Panc1 (cell line): ENCODE results near the gene SHISA9. TPM values are rescaled to one million over a fixed set of nuclear protein-coding genes. Genes with fewer than 3 reads are reported as not detected.

ENCODE experiments used
- ATAC-seq: fragments of 200-7000 bp; cut with Tn5 transposase; 2 replicates; pipeline ENCODE4 v1.9.1; 2020; ENCODE audit warnings: mild to moderate bottlenecking, moderate library complexity
- BruUV-seq: library from RNA; stranded (reverse); fragments of 400-500 nt; replicated peaks from 2 replicates; lab custom pipeline; 2021; lab: Mats Ljungman, UMichigan
- CTCF ChIA-PET: fragments of 300-600 bp; sonication (Branson Sonifier 250); formaldehyde crosslinking; loops from one replicate; lab custom pipeline; 2022; ENCODE audit warnings: antibody characterized with exemption; lab: Charles Lee
- POLR2A ChIA-PET: fragments of 300-600 bp; sonication (Branson Sonifier 250); formaldehyde crosslinking; loops from one replicate; lab custom pipeline; 2022; ENCODE audit warnings: antibody characterized with exemption; lab: Charles Lee
- DNase-seq: peaks from one replicate; pipeline ENCODE4 v3.0.0-alpha.2; 2010; ENCODE audit warnings: low read depth, low spot score
- H3K27ac ChIP-seq: 2 replicates; pipeline ENCODE4 v1.5.1; 2011; ENCODE audit warnings: mild to moderate bottlenecking, low read length, inconsistent platforms
- H3K27me3 ChIP-seq: fragments of 200-500 bp; sonication (Bioruptor generic); 2 replicates; pipeline ENCODE4 v1.6.0; 2014; ENCODE audit warnings: low read length, inconsistent platforms; ENCODE audit not compliant: control insufficient read depth, insufficient read depth
- H3K36me3 ChIP-seq: fragments of 200-500 bp; sonication (Bioruptor generic); 2 replicates; pipeline ENCODE4 v1.5.1; 2014; ENCODE audit warnings: inconsistent platforms, mild to moderate bottlenecking, low read length, moderate library complexity; ENCODE audit not compliant: control insufficient read depth, insufficient read depth
- H3K4me1 ChIP-seq: 2 replicates; pipeline ENCODE4 v1.5.1; 2011; ENCODE audit warnings: inconsistent platforms, mild to moderate bottlenecking, low read length, moderate library complexity; ENCODE audit not compliant: control insufficient read depth, insufficient read depth
- H3K4me3 ChIP-seq, 2 experiments: 2 replicates each; pipeline ENCODE4 v1.5.1; 2011 to 2012; ENCODE audit warnings: low read depth in 2 of 2, low read length in 2 of 2, mild to moderate bottlenecking in 2 of 2, inconsistent platforms in 1 of 2, moderate library complexity in 1 of 2
- H3K9me3 ChIP-seq: fragments of 200-500 bp; sonication (Bioruptor generic); 2 replicates; pipeline ENCODE4 v1.5.1; 2014; ENCODE audit warnings: low read depth, mild to moderate bottlenecking, inconsistent platforms, low read length, moderate library complexity; ENCODE audit not compliant: control insufficient read depth, insufficient read depth
- CTCF ChIP-seq: fragments of 450-650 bp; IDR thresholded peaks from 2 replicates; pipeline ENCODE4 v1.5.1; 2017; ENCODE audit warnings: mild to moderate bottlenecking
- POLR2AphosphoS5 ChIP-seq: IDR thresholded peaks from 2 replicates; pipeline ENCODE4 v1.6.1; 2012; ENCODE audit warnings: mild to moderate bottlenecking, low read depth, low read length, moderate library complexity
- REST ChIP-seq, 2 experiments: IDR thresholded peaks; 2 replicates each; pipeline ENCODE4 v1.6.1; 2011 to 2012; ENCODE audit warnings: low read depth in 2 of 2, control low read depth in 1 of 2, low read length in 1 of 2, mild to moderate bottlenecking in 1 of 2, moderate library complexity in 1 of 2; ENCODE audit not compliant: insufficient read depth in 1 of 2
- SIN3A ChIP-seq: IDR thresholded peaks from 2 replicates; pipeline ENCODE4 v1.6.1; 2012; ENCODE audit warnings: low read depth, mild to moderate bottlenecking, low read length, moderate library complexity, borderline replicate concordance; ENCODE audit not compliant: insufficient read depth
- TCF7L2 ChIP-seq: IDR thresholded peaks from 2 replicates; pipeline ENCODE4 v1.6.1; 2011; ENCODE audit warnings: mild to moderate bottlenecking, low read depth, low read length, inconsistent platforms
- in situ Hi-C: cut with HindIII; loops from 2 replicates; pipeline ENCODE4 v1.10.0; 2016; ENCODE audit warnings: low sequenced_read_pairs, low pct_unique_long_range_greater_than_20kb
- intact Hi-C: fragments of 100-400 bp; cut with micrococcal nuclease; formaldehyde crosslinking; loops from one replicate; pipeline ENCODE4 v1.10.0; 2022; ENCODE audit not compliant: unreplicated experiment
- total RNA-seq: library from RNA; stranded (reverse); gene quantifications from one replicate; pipeline ENCODE4 v1.2.1, GENCODE V29; 2021; ENCODE audit not compliant: unreplicated experiment

The SHISA9 gene
- total RNA-seq, 1 experiment from 2014 or later = 0.10 TPM

- CTCF ChIA-PET = no interaction called here
- 0 out of 2 replicates have a peak, but pooled peaks have one; percentile 42 for ATAC-seq
- POLR2A ChIA-PET = no interaction called here
These were observed 4.8 kb upstream of the SHISA9 start for GRCh38 chr16:12896562-12896961.

GRCh38 chr16:12898551-12898950, 2.8 kb upstream of the SHISA9 start:
- POLR2A ChIA-PET = no interaction called here
- H3K36me3 ChIP-seq = no peaks in the 10 kb centered on the region
- 0 out of 2 replicates have a peak, but pooled peaks have one; percentile 25 for TF ChIP-seq CTCF
- TF ChIP-seq SIN3A = no peak
- H3K9me3 ChIP-seq = no peaks in the 10 kb centered on the region
- no peak overlapping the region for H3K4me3 ChIP-seq
- peaks cover 2% of the 10 kb centered on the region; the same call in 1 of the 2 replicates for H3K4me1 ChIP-seq
- H3K27me3 ChIP-seq = peaks cover 3% of the 10 kb centered on the region; the same call in 1 of the 2 replicates
- BruUV-seq = no TSS peak
- ATAC-seq = no peak
- H3K27ac ChIP-seq = no peak overlapping the region
- DNase-seq = no peak
- intact Hi-C loops (no loop called here), in situ Hi-C loops (no loop called here)
- CTCF ChIA-PET = no interaction called here

More at GRCh38 chr16:12896562-12896961, 4.8 kb upstream of the SHISA9 start:
- intact Hi-C loops = no loop called here
- in situ Hi-C loops = no loop called here
- Histone ChIP-seq H3K9me3 (no peaks in the 10 kb centered on the region), H3K4me1 (no peaks in the 10 kb centered on the region; the same call in 1 of the 2 replicates), H3K4me3 (no peak overlapping the region), H3K27me3 (peaks cover 3% of the 10 kb centered on the region; the same call in 1 of the 2 replicates), H3K27ac (no peak overlapping the region), H3K36me3 (no peaks in the 10 kb centered on the region)
- BruUV-seq = no TSS peak
- DNase-seq = peak; percentile 12
- no peak for TF ChIP-seq TCF7L2
- TF ChIP-seq SIN3A = no peak
- TF ChIP-seq CTCF = peak; percentile 73

- no TSS peak for BruUV-seq
- intact Hi-C loops (no loop called here), in situ Hi-C loops (no loop called here)
- peaks cover 2% of the 10 kb centered on the region; the same call in 1 of the 2 replicates for H3K4me1 ChIP-seq
- ATAC-seq (no peak), DNase-seq (no peak)
- H3K27ac ChIP-seq = no peak overlapping the region
- ChIA-PET POLR2A (no interaction called here), CTCF (no interaction called here)
- peaks cover 6% of the 10 kb centered on the region; the same call in 1 of the 2 replicates for H3K27me3 ChIP-seq
- TF ChIP-seq REST (IDR thresholded peaks at IDR 0.05; ENCODE audit: insufficient read depth in 1 of 2, low read depth in 2 of 2, low read length in 1 of 2) = no peak
- TF ChIP-seq CTCF = no peak
- TF ChIP-seq TCF7L2 = no peak
- no peak for TF ChIP-seq SIN3A
- no peak for TF ChIP-seq POLR2AphosphoS5
- H3K36me3 ChIP-seq = no peaks in the 10 kb centered on the region
- no peak overlapping the region for H3K4me3 ChIP-seq
- no peaks in the 10 kb centered on the region for H3K9me3 ChIP-seq
These were observed 1.8 kb upstream of the SHISA9 start for GRCh38 chr16:12899529-12900143.
